HepG2 (cell line): Measurements from ENCODE around the gene RGS19. TPM values are rescaled to one million over a fixed set of nuclear protein-coding genes. Genes with fewer than 3 reads are reported as not detected.

ENCODE experiments used
- CBFB ChIP-seq: sonication (generic); formaldehyde crosslinking; IDR thresholded peaks from 2 replicates; pipeline ENCODE4 v1.4.0; 2020; ENCODE audit warnings: missing genetic modification reagents
- RAD21 ChIP-seq: fragments of 450-650 bp; formaldehyde crosslinking; IDR thresholded peaks from 2 replicates; pipeline ENCODE4 v1.5.0; 2020; ENCODE audit warnings: mild to moderate bottlenecking
- TBX3 ChIP-seq: fragments of 450-650 bp; IDR thresholded peaks from 2 replicates; pipeline ENCODE4 v1.6.1; 2017; ENCODE audit warnings: antibody characterized with exemption, mild to moderate bottlenecking, inconsistent platforms, borderline replicate concordance
- ZNF274 ChIP-seq: sonication (generic); formaldehyde crosslinking; IDR thresholded peaks from 2 replicates; pipeline ENCODE4 v1.5.1; 2020; ENCODE audit warnings: mild to moderate bottlenecking, missing genetic modification reagents
- ZNF792 ChIP-seq: IDR thresholded peaks from 2 replicates; pipeline ENCODE4 v1.6.1; 2016
- ZNF841 ChIP-seq: sonication (generic); formaldehyde crosslinking; IDR thresholded peaks from 2 replicates; pipeline ENCODE4 v1.8.1; 2023; ENCODE audit warnings: missing genetic modification reagents, borderline replicate concordance
- polyA plus RNA-seq, 8 experiments: library from polyadenylated mRNA; depleted of rRNA in 3 of 8; stranded (reverse) in 7 of 8; unstranded in 1 of 8; fragments of >200 nt; fragmentation: Illumina TruSeq in 4 of 8; extraction: Trizol in 4 of 8; gene quantifications; 2 replicates each; pipeline versions ENCODE4 v1.2.1 to v1.2.3, GENCODE V29; 2011 to 2016; ENCODE audit warnings: low read depth in 4 of 8, missing spikeins in 1 of 8, mixed read lengths in 1 of 8; ENCODE audit not compliant: insufficient read depth in 1 of 8
- total RNA-seq, 5 experiments: library from RNA; depleted of rRNA; stranded (reverse); fragments of >200 nt; fragmentation: Illumina TruSeq; extraction: Trizol; gene quantifications; 2 replicates each; pipeline ENCODE4 v1.2.3, GENCODE V29; 2016; ENCODE audit warnings: low read depth in 1 of 5
- TF ChIP-seq, protein P1 (sequence below): sonication (generic); formaldehyde crosslinking; IDR thresholded peaks from 2 replicates; pipeline ENCODE4 v1.4.0; 2020; ENCODE audit warnings: missing genetic modification reagents, borderline replicate concordance
- TF ChIP-seq, protein P2 (sequence below): IDR thresholded peaks from 2 replicates; pipeline ENCODE4 v1.6.1; 2016; ENCODE audit warnings: mild to moderate bottlenecking
- TF ChIP-seq, protein P3 (sequence below): sonication (generic); formaldehyde crosslinking; IDR thresholded peaks from 2 replicates; pipeline ENCODE4 v1.4.0; 2020; ENCODE audit warnings: missing genetic modification reagents
- TF ChIP-seq, protein P4 (sequence below): sonication (generic); formaldehyde crosslinking; IDR thresholded peaks from 2 replicates; pipeline ENCODE4 v1.5.0; 2020; ENCODE audit warnings: missing genetic modification reagents
- TF ChIP-seq, protein P5 (sequence below): sonication (generic); formaldehyde crosslinking; conservative IDR thresholded peaks from 2 replicates; pipeline ENCODE4 v1.4.0; 2020; ENCODE audit warnings: missing genetic modification reagents

Gene RGS19
- total and polyA plus RNA-seq, 2 of the 13 experiments (the other 11 are each of a cell fraction or from before 2014, with no cell fraction given): 10.7 to 11.9 TPM

DNA sequence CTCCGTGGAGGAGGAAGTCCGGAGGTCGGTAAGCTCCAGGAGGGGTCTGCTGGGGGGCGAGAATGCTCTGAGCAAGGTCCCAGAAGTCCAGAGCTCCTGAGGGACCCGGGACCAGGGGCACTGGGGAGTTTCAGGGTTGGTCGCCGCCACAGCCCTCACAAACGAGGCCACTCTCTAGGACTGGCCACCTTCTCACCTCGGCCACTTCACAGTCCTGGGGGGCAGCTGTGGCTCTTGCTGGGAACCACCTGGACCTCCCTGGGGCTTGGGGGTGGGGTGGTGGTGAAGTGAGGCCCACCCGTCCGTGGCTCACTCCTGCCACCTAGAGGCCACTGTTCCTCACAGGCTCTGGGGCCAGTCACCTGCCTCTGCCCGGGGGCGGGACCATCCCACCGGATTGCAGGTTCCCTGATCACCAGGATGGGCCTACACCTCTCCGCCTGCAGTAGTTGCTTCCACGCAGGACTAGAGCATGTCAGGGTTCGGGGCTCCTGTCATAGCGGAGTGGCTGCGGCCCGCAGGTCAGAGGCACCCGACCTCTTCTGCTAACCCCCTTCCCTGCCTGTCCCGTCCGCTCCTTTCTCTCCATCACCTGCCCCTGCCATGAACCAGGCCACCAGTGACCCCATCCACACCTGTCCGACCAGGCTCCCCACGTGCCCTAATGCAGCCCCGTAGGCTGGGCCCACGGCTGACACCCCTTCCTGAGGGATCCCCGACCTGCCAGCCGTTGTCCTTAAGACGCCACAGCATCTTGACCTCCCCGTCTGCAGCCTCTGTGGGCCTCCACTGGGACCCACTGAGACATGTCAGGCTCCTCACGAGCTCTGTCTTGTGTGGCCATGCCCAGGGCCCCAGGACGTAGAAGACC, 21.5 kb downstream of the RGS19 start (continued):
- TF ChIP-seq, protein P1, sequence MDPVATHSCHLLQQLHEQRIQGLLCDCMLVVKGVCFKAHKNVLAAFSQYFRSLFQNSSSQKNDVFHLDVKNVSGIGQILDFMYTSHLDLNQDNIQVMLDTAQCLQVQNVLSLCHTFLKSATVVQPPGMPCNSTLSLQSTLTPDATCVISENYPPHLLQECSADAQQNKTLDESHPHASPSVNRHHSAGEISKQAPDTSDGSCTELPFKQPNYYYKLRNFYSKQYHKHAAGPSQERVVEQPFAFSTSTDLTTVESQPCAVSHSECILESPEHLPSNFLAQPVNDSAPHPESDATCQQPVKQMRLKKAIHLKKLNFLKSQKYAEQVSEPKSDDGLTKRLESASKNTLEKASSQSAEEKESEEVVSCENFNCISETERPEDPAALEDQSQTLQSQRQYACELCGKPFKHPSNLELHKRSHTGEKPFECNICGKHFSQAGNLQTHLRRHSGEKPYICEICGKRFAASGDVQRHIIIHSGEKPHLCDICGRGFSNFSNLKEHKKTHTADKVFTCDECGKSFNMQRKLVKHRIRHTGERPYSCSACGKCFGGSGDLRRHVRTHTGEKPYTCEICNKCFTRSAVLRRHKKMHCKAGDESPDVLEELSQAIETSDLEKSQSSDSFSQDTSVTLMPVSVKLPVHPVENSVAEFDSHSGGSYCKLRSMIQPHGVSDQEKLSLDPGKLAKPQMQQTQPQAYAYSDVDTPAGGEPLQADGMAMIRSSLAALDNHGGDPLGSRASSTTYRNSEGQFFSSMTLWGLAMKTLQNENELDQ (CRISPR knock-in tag): no peak
- TF ChIP-seq TBX3 (peak; percentile 38; the same call in 1 of the 2 replicates), ZNF841 (no peak; the same call in 1 of the 2 replicates), CBFB (peak; percentile 55; the same call in 1 of the 2 replicates), RAD21 (peak; percentile 99), ZNF274 (CRISPR knock-in tag) (0 out of 2 replicates have a peak, but pooled peaks have one; percentile 3), ZNF792 (CRISPR knock-in tag) (no peak)
- TF ChIP-seq, protein P2, sequence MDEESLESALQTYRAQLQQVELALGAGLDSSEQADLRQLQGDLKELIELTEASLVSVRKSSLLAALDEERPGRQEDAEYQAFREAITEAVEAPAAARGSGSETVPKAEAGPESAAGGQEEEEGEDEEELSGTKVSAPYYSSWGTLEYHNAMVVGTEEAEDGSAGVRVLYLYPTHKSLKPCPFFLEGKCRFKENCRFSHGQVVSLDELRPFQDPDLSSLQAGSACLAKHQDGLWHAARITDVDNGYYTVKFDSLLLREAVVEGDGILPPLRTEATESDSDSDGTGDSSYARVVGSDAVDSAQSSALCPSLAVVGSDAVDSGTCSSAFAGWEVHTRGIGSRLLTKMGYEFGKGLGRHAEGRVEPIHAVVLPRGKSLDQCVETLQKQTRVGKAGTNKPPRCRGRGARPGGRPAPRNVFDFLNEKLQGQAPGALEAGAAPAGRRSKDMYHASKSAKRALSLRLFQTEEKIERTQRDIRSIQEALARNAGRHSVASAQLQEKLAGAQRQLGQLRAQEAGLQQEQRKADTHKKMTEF: peak; percentile 52; the same call in 1 of the 2 replicates
- TF ChIP-seq, protein P3, sequence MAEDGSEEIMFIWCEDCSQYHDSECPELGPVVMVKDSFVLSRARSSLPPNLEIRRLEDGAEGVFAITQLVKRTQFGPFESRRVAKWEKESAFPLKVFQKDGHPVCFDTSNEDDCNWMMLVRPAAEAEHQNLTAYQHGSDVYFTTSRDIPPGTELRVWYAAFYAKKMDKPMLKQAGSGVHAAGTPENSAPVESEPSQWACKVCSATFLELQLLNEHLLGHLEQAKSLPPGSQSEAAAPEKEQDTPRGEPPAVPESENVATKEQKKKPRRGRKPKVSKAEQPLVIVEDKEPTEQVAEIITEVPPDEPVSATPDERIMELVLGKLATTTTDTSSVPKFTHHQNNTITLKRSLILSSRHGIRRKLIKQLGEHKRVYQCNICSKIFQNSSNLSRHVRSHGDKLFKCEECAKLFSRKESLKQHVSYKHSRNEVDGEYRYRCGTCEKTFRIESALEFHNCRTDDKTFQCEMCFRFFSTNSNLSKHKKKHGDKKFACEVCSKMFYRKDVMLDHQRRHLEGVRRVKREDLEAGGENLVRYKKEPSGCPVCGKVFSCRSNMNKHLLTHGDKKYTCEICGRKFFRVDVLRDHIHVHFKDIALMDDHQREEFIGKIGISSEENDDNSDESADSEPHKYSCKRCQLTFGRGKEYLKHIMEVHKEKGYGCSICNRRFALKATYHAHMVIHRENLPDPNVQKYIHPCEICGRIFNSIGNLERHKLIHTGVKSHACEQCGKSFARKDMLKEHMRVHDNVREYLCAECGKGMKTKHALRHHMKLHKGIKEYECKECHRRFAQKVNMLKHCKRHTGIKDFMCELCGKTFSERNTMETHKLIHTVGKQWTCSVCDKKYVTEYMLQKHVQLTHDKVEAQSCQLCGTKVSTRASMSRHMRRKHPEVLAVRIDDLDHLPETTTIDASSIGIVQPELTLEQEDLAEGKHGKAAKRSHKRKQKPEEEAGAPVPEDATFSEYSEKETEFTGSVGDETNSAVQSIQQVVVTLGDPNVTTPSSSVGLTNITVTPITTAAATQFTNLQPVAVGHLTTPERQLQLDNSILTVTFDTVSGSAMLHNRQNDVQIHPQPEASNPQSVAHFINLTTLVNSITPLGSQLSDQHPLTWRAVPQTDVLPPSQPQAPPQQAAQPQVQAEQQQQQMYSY: peak; percentile 20; the same call in 1 of the 2 replicates
- TF ChIP-seq, protein P4, sequence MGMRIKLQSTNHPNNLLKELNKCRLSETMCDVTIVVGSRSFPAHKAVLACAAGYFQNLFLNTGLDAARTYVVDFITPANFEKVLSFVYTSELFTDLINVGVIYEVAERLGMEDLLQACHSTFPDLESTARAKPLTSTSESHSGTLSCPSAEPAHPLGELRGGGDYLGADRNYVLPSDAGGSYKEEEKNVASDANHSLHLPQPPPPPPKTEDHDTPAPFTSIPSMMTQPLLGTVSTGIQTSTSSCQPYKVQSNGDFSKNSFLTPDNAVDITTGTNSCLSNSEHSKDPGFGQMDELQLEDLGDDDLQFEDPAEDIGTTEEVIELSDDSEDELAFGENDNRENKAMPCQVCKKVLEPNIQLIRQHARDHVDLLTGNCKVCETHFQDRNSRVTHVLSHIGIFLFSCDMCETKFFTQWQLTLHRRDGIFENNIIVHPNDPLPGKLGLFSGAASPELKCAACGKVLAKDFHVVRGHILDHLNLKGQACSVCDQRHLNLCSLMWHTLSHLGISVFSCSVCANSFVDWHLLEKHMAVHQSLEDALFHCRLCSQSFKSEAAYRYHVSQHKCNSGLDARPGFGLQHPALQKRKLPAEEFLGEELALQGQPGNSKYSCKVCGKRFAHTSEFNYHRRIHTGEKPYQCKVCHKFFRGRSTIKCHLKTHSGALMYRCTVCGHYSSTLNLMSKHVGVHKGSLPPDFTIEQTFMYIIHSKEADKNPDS (CRISPR knock-in tag): no peak
- TF ChIP-seq, protein P5, sequence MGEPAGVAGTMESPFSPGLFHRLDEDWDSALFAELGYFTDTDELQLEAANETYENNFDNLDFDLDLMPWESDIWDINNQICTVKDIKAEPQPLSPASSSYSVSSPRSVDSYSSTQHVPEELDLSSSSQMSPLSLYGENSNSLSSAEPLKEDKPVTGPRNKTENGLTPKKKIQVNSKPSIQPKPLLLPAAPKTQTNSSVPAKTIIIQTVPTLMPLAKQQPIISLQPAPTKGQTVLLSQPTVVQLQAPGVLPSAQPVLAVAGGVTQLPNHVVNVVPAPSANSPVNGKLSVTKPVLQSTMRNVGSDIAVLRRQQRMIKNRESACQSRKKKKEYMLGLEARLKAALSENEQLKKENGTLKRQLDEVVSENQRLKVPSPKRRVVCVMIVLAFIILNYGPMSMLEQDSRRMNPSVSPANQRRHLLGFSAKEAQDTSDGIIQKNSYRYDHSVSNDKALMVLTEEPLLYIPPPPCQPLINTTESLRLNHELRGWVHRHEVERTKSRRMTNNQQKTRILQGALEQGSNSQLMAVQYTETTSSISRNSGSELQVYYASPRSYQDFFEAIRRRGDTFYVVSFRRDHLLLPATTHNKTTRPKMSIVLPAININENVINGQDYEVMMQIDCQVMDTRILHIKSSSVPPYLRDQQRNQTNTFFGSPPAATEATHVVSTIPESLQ (CRISPR knock-in tag): no peak
